Esophagus squamous epithelium (tissue), 5 donors: Measurements from ENCODE around the gene FOXP3. TPM values are rescaled to one million over a fixed set of nuclear protein-coding genes. Genes with fewer than 3 reads are reported as not detected.

ENCODE experiments used
- DNase-seq: peaks from one replicate; lab custom pipeline; 2025; lab: John Stamatoyannopoulos, UW
- H3K27ac ChIP-seq, 4 donors: fragments of 200-600 bp; sonication (generic); one replicate each; pipeline ENCODE4 v1.5.1; 2016 to 2019; ENCODE audit warnings: mild to moderate bottlenecking in 1 of 4
- H3K27me3 ChIP-seq, 4 donors: fragments of 200-600 bp; sonication (generic); 1 replicate in 3 of 4; 2 replicates in 1 of 4; pipeline versions ENCODE4 v1.5.1 to v1.6.0; 2017 to 2021; ENCODE audit warnings: antibody characterized with exemption in 1 of 4
- H3K36me3 ChIP-seq, 3 donors: fragments of 200-600 bp; sonication (generic); one replicate each; pipeline ENCODE4 v1.5.1; 2016 to 2019
- H3K4me1 ChIP-seq, 3 donors: fragments of 200-600 bp; sonication (generic); one replicate each; pipeline ENCODE4 v1.5.1; 2017 to 2019
- H3K4me3 ChIP-seq, 4 donors: fragments of 200-600 bp; sonication (generic); 1 replicate in 3 of 4; 2 replicates in 1 of 4; pipeline ENCODE4 v1.5.1; 2016 to 2019; ENCODE audit warnings: mild to moderate bottlenecking in 2 of 4, moderate library complexity in 1 of 4
- H3K9me3 ChIP-seq, 3 donors: fragments of 200-600 bp; sonication (generic); one replicate each; pipeline ENCODE4 v1.5.1; 2016 to 2019
- POLR2A ChIP-seq, 4 donors: fragments of 450-650 bp; IDR thresholded peaks; one replicate each; pipeline ENCODE4 v1.6.1; 2017; ENCODE audit warnings: antibody characterized with exemption in 4 of 4, mild to moderate bottlenecking in 4 of 4, moderate library complexity in 3 of 4
- WGBS, 2 donors: methylation state at CpG; one replicate each; pipeline ENCODE4 v1.1.5; 2018; 5-methylcytosine and 5-hydroxymethylcytosine counted together
- intact Hi-C: fragments of 100-400 bp; cut with DNase I; formaldehyde crosslinking; loops from one replicate; pipeline ENCODE4 v1.15.0; 2022
- total RNA-seq, 4 donors: library from RNA; depleted of rRNA; stranded (reverse); fragments of >200 nt; gene quantifications; one replicate each; pipeline ENCODE4 v1.1.0, GENCODE V29; 2016
- TF ChIP-seq, protein P1 (sequence below), 6 experiments: fragments of 450-650 bp in 4 of 6; fragments of 200-600 bp in 2 of 6; sonication (generic) in 2 of 6; IDR thresholded peaks; one replicate each; pipeline ENCODE4 v1.5.1; 2016 to 2019; ENCODE audit warnings: antibody characterized with exemption in 6 of 6, mild to moderate bottlenecking in 4 of 6, moderate library complexity in 4 of 6
- donor health status: DM: yes; HTN: yes; CAD: no.

The FOXP3 gene, protein sequence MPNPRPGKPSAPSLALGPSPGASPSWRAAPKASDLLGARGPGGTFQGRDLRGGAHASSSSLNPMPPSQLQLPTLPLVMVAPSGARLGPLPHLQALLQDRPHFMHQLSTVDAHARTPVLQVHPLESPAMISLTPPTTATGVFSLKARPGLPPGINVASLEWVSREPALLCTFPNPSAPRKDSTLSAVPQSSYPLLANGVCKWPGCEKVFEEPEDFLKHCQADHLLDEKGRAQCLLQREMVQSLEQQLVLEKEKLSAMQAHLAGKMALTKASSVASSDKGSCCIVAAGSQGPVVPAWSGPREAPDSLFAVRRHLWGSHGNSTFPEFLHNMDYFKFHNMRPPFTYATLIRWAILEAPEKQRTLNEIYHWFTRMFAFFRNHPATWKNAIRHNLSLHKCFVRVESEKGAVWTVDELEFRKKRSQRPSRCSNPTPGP
- total RNA-seq, result 1 to 10 TPM in 1 of 4 donors, under 1 TPM in 3; 0.38 to 2.1 (median 0.81) TPM

GRCh38 chrX:49264460-49264859, at the start of gene FOXP3:
TSS of gene FOXP3 (minus strand) at chrX:49264710. CDS start at chrX:49258505, 6,205 bp downstream.
- Histone ChIP-seq H3K27me3 (no peaks in the 10 kb centered on the region), H3K27ac (no peak within 1 kb of the TSS), H3K4me3 (no peak within 1 kb of the TSS), H3K36me3 (no peaks in the 10 kb centered on the region), H3K9me3 (no peaks in the 10 kb centered on the region), H3K4me1 (peaks cover 0 to 4% (median 0%) of the 10 kb centered on the region in 3 donors)
- intact Hi-C loops, result no loop called here
- 75 to 90% methylated on average over 8 to 11 of the region's 11 CpGs for WGBS, 2 donors
- no peak for DNase-seq
- no peak for TF ChIP-seq POLR2A (IDR thresholded peaks at IDR 0.05)
- TF ChIP-seq, protein P1, sequence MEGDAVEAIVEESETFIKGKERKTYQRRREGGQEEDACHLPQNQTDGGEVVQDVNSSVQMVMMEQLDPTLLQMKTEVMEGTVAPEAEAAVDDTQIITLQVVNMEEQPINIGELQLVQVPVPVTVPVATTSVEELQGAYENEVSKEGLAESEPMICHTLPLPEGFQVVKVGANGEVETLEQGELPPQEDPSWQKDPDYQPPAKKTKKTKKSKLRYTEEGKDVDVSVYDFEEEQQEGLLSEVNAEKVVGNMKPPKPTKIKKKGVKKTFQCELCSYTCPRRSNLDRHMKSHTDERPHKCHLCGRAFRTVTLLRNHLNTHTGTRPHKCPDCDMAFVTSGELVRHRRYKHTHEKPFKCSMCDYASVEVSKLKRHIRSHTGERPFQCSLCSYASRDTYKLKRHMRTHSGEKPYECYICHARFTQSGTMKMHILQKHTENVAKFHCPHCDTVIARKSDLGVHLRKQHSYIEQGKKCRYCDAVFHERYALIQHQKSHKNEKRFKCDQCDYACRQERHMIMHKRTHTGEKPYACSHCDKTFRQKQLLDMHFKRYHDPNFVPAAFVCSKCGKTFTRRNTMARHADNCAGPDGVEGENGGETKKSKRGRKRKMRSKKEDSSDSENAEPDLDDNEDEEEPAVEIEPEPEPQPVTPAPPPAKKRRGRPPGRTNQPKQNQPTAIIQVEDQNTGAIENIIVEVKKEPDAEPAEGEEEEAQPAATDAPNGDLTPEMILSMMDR (IDR thresholded peaks at IDR 0.05), result no peak

DNA sequence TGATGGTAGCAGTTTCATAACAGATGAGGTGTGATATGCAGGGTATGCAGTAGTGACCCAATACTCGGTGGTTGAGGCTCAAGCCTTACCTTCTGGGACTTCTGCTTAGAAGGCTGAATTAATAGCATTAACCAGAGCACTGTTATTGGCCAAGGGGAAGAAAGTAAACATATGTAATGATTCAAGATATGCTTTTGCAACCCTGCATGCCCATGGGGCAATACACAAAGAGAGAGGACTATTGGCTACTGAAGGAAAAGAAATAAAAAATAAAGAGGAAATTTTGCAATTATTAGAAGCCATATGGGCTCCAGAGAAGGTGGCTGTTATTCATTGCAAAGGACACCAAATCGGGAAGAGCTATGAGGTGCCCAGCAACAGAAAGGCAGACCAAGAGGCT, 47.7 kb upstream of the FOXP3 start:
- Histone ChIP-seq H3K27ac (no peak overlapping the region), H3K27me3 (no peaks in the 10 kb centered on the region), H3K4me1 (peaks cover 0 to 21% (median 10%) of the 10 kb centered on the region in 3 donors), H3K4me3 (no peak overlapping the region), H3K9me3 (no peaks in the 10 kb centered on the region), H3K36me3 (no peaks in the 10 kb centered on the region)
- WGBS, 2 donors, result 53 to 84% methylated on average over 2 of the region's 2 CpGs
- DNase-seq, result no peak
- intact Hi-C loops, result no loop called here
- TF ChIP-seq POLR2A (IDR thresholded peaks at IDR 0.05), result no peak
- TF ChIP-seq, protein P1 (IDR thresholded peaks at IDR 0.05), result no peak

DNA sequence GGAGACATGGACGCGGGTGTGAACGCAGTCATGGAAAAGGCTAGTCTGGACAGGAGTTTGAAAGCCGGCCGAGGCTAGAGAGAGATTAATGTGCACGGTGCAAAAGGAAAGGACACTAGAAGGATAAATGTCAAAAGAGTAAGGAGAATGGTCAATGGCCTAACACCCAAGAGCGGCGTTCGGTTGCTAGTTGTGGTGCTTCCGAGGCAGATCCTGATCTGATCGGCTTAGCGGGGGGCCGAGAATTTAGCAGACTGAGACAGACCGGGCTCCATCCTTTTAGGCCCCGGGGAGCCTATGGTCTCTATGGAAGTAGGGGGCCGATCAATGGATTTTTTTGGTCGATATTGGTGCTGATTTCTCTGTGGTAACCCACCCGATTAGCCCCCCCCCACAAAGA, 45.9 kb upstream of the FOXP3 start:
- 73 to 83% methylated on average over 9 to 18 of the region's 18 CpGs for WGBS, 2 donors
- intact Hi-C loops, result no loop called here

GRCh38 chrX:49309401-49309981, 45.0 kb upstream of the FOXP3 start:
- H3K36me3 ChIP-seq, result no peaks in the 10 kb centered on the region
- intact Hi-C loops, result no loop called here
- no peak for DNase-seq
- no peaks in the 10 kb centered on the region for H3K9me3 ChIP-seq
- TF ChIP-seq, protein P1 (IDR thresholded peaks at IDR 0.05), result no peak
- TF ChIP-seq POLR2A (IDR thresholded peaks at IDR 0.05), result no peak
- peaks cover 0 to 21% (median 10%) of the 10 kb centered on the region in 3 donors for H3K4me1 ChIP-seq
- no peaks in the 10 kb centered on the region for H3K27me3 ChIP-seq
- peak overlapping the region; percentile 5 to 53 (median 32) for H3K4me3 ChIP-seq
- H3K27ac ChIP-seq, result peak overlapping the region; percentile 45 to 86 (median 75)
- 0 to 32% methylated on average over 8 of the region's 8 CpGs for WGBS, 2 donors

More for the DNA sequence above, 45.9 kb upstream of the FOXP3 start:
- Histone ChIP-seq H3K4me1 (peaks cover 0 to 21% (median 10%) of the 10 kb centered on the region in 3 donors), H3K27me3 (no peaks in the 10 kb centered on the region), H3K27ac (peak overlapping the region in 2 of 4 donors; percentile 85 to 86), H3K9me3 (no peaks in the 10 kb centered on the region), H3K36me3 (no peaks in the 10 kb centered on the region), H3K4me3 (no peak overlapping the region)
- TF ChIP-seq POLR2A (IDR thresholded peaks at IDR 0.05), result no peak
- TF ChIP-seq, protein P1 (IDR thresholded peaks at IDR 0.05), result no peak
- DNase-seq, result no peak
